Breast epithelium (tissue), 4 donors: ENCODE data around the gene SLCO1A2. TPM values are rescaled to one million over a fixed set of nuclear protein-coding genes. Genes with fewer than 3 reads are reported as not detected.
"Not testable (repeated sequence)": the region's sequence is repeated elsewhere in the genome, so short reads cannot be mapped to it uniquely, and the experiment has no call there.

Experiments
- DNase-seq, 2 donors: peaks; one replicate each; pipeline ENCODE4 v3.0.0-alpha.2; 2019; ENCODE audit warnings: low spot score in 2 of 2
- H3K27ac ChIP-seq, 2 donors: fragments of 200-600 bp; sonication (generic) in 1 of 2; one replicate each; pipeline ENCODE4 v1.5.1; 2016 to 2019; ENCODE audit warnings: mild to moderate bottlenecking in 1 of 2
- H3K27me3 ChIP-seq, 2 donors: fragments of 200-600 bp; sonication (generic) in 1 of 2; one replicate each; pipeline versions ENCODE4 v1.5.1 to v1.6.0; 2017 to 2019; ENCODE audit warnings: control low read depth in 1 of 2, mild to moderate bottlenecking in 1 of 2
- H3K36me3 ChIP-seq: fragments of 200-600 bp; one replicate; pipeline ENCODE4 v1.5.1; 2019
- H3K4me1 ChIP-seq, 2 donors: fragments of 200-600 bp; sonication (generic); one replicate each; pipeline ENCODE4 v1.5.1; 2016 to 2019; ENCODE audit warnings: control low read depth in 1 of 2
- H3K4me3 ChIP-seq, 3 donors: fragments of 200-600 bp; sonication (generic); 1 replicate in 2 of 3; 2 replicates in 1 of 3; pipeline ENCODE4 v1.5.1; 2016 to 2019; ENCODE audit warnings: mild to moderate bottlenecking in 3 of 3, moderate library complexity in 2 of 3
- H3K9me3 ChIP-seq, 2 donors: fragments of 200-600 bp; sonication (generic) in 1 of 2; one replicate each; pipeline ENCODE4 v1.5.1; 2016 to 2019; ENCODE audit warnings: control low read depth in 1 of 2
- CTCF ChIP-seq, 3 donors: fragments of 450-650 bp; IDR thresholded peaks; one replicate each; pipeline ENCODE4 v1.5.1; 2016 to 2017; ENCODE audit warnings: antibody characterized with exemption in 3 of 3, mild to moderate bottlenecking in 3 of 3, moderate library complexity in 3 of 3
- POLR2A ChIP-seq: fragments of 450-650 bp; IDR thresholded peaks from one replicate; pipeline ENCODE4 v1.6.1; 2016; ENCODE audit warnings: antibody characterized with exemption, mild to moderate bottlenecking, moderate library complexity
- POLR2AphosphoS5 ChIP-seq, 3 donors: sonication (generic); formaldehyde crosslinking; IDR thresholded peaks; one replicate each; pipeline ENCODE4 v1.6.1; 2017; ENCODE audit warnings: antibody characterized with exemption in 3 of 3
- intact Hi-C: fragments of 100-400 bp; cut with DNase I; formaldehyde crosslinking; loops from one replicate; pipeline ENCODE4 v1.15.1; 2023; ENCODE audit warnings: low total_unique reads
- total RNA-seq, 3 donors: library from RNA; depleted of rRNA; stranded (reverse); fragments of >200 nt; gene quantifications; one replicate each; pipeline ENCODE4 v1.1.0, GENCODE V29; 2016

Gene SLCO1A2
- total RNA-seq, result 1 to 10 TPM in 1 of 3 donors, under 1 TPM in 1, not detected in 1; 0.33 to 5.4 TPM

- no peak within 1 kb of the TSS for H3K4me3 ChIP-seq
- no peaks in the 10 kb centered on the region for H3K27me3 ChIP-seq
- H3K36me3 ChIP-seq, result no peaks in the 10 kb centered on the region
- DNase-seq, result no peak
- H3K27ac ChIP-seq, result no peak within 1 kb of the TSS
- H3K4me1 ChIP-seq, result no peaks in the 10 kb centered on the region
- intact Hi-C loops, result no loop called here
- H3K9me3 ChIP-seq, result peaks cover 0 to 15% of the 10 kb centered on the region in 2 donors
- no peak for TF ChIP-seq POLR2AphosphoS5 (IDR thresholded peaks at IDR 0.05)
- TF ChIP-seq POLR2A, result no peak
- TF ChIP-seq CTCF (IDR thresholded peaks at IDR 0.05), result no peak
These were observed at the start of gene SLCO1A2 for GRCh38 chr12:21334771-21335325. SLCO1A2 (minus strand) TSS chr12:21334917; CDS start chr12:21334647, 270 bp downstream.

GRCh38 chr12:21384261-21384660, 49.5 kb upstream of the SLCO1A2 start:
- no peak overlapping the region for H3K4me3 ChIP-seq
- intact Hi-C loops, result no loop called here
- H3K27me3 ChIP-seq, result no peaks in the 10 kb centered on the region
- no peaks in the 10 kb centered on the region for H3K9me3 ChIP-seq
- H3K4me1 ChIP-seq, result no peaks in the 10 kb centered on the region
- no peak overlapping the region for H3K27ac ChIP-seq
- no peaks in the 10 kb centered on the region for H3K36me3 ChIP-seq
- TF ChIP-seq POLR2AphosphoS5 (IDR thresholded peaks at IDR 0.05) (no peak), CTCF (IDR thresholded peaks at IDR 0.05) (no peak), POLR2A (no peak)
- DNase-seq, result no peak

GRCh38 chr12:21381320-21381719, 46.6 kb upstream of the SLCO1A2 start:
- H3K4me3 ChIP-seq, H3K36me3 ChIP-seq, H3K27me3 ChIP-seq, H3K4me1 ChIP-seq, DNase-seq, H3K27ac ChIP-seq, intact Hi-C loops, H3K9me3 ChIP-seq: not testable (repeated sequence)

GRCh38 chr12:21379218-21379617, 44.5 kb upstream of the SLCO1A2 start:
- no peak for DNase-seq
- TF ChIP-seq CTCF (IDR thresholded peaks at IDR 0.05) (no peak), POLR2AphosphoS5 (IDR thresholded peaks at IDR 0.05) (no peak), POLR2A (no peak)

GRCh38 chr12:21372602-21373001, 37.9 kb upstream of the SLCO1A2 start, which contains the start of gene IAPP:
IAPP (plus strand) TSS chr12:21372902; CDS start chr12:21373352, 450 bp downstream.
- H3K36me3 ChIP-seq, result no peaks in the 10 kb centered on the region

More at GRCh38 chr12:21379218-21379617, 44.5 kb upstream of the SLCO1A2 start:
- intact Hi-C loops, result no loop called here
- no peak overlapping the region for H3K27ac ChIP-seq
- H3K27me3 ChIP-seq, result no peaks in the 10 kb centered on the region
- no peaks in the 10 kb centered on the region for H3K9me3 ChIP-seq
- H3K4me1 ChIP-seq, result no peaks in the 10 kb centered on the region
- no peaks in the 10 kb centered on the region for H3K36me3 ChIP-seq
- H3K4me3 ChIP-seq, result no peak overlapping the region

More at GRCh38 chr12:21372602-21373001, 37.9 kb upstream of the SLCO1A2 start, which contains the start of gene IAPP:
- no peak within 1 kb of the TSS for H3K4me3 ChIP-seq
- no peak within 1 kb of the TSS for H3K27ac ChIP-seq
- H3K4me1 ChIP-seq, result no peaks in the 10 kb centered on the region
- intact Hi-C loops, result no loop called here
- H3K27me3 ChIP-seq, result no peaks in the 10 kb centered on the region
- H3K9me3 ChIP-seq, result no peaks in the 10 kb centered on the region
- TF ChIP-seq POLR2A (no peak), CTCF (IDR thresholded peaks at IDR 0.05) (no peak), POLR2AphosphoS5 (IDR thresholded peaks at IDR 0.05) (no peak)
- no peak for DNase-seq
